Choroid plexus epithelial cell (primary cell): ENCODE data around the gene DNAH1.
A peak's percentile ranks its signal among the peaks of the same experiment; 100 is the strongest.

ENCODE experiments used
- DNase-seq: peaks from one replicate; pipeline ENCODE4 v3.0.0-alpha.2; 2010; ENCODE audit warnings: low read depth
- H3K4me3 ChIP-seq: 2 replicates; pipeline ENCODE4 v1.5.1; 2011; ENCODE audit warnings: low read depth, mild to moderate bottlenecking, control low read depth, low read length, moderate library complexity
- CTCF ChIP-seq: conservative IDR thresholded peaks from 2 replicates; pipeline ENCODE4 v1.5.1; 2011; ENCODE audit warnings: low read depth, mild to moderate bottlenecking, control low read depth, inconsistent platforms, low read length, moderate library complexity

The DNAH1 gene

DNA sequence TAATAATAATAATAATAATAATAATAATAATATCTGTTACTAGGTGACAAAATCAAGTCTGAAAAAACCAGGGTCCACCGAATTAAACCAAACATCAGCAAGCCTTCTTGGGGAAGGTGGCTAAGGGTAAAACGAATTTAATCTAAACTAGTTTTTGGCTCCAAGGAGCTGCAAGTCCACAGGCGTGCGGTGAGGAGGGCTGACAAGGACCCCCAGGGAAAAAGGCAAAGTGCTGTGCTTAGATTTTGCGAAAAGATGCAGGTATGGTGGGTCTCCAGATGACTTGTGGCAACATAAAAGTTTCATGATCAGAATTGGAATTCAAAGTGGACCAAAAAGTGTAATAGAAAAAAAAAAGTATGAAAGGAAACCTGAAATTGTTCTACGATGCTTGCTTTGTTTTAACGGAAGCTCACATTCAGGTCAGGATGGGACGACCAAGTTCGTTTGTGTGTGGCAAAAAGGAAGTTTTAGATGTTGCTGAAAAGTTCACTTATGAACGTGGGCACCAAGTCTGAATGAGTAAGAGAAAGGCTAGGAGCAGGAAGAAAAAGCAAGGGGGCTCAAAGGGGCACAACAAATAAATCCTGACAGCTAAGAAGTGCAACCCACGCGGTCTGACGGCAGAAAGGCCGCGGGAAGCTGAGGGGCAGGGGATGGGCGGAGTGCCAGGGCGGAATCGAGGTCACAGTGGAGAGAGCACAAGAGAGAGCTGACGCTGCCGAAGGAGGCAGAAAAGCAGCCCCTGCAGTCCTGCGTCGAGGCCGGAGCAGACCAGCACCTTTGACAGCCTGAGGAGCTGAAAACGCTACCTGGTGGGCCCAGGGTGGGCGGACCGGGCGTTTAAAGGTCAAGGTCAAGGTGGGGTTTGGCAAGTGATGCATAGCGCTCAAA is 38.8 kb upstream of the DNAH1 start:
- H3K4me3 ChIP-seq: peak overlapping the region; percentile 97
- TF ChIP-seq CTCF: no peak
- DNase-seq: peak; percentile 78

- DNase-seq: peak; percentile 50
- H3K4me3 ChIP-seq: peak overlapping the region; percentile 97
- peak; percentile 50 for TF ChIP-seq CTCF
Observed at GRCh38 chr3:52277972-52278509, 38.1 kb upstream of the DNAH1 start.

DNA sequence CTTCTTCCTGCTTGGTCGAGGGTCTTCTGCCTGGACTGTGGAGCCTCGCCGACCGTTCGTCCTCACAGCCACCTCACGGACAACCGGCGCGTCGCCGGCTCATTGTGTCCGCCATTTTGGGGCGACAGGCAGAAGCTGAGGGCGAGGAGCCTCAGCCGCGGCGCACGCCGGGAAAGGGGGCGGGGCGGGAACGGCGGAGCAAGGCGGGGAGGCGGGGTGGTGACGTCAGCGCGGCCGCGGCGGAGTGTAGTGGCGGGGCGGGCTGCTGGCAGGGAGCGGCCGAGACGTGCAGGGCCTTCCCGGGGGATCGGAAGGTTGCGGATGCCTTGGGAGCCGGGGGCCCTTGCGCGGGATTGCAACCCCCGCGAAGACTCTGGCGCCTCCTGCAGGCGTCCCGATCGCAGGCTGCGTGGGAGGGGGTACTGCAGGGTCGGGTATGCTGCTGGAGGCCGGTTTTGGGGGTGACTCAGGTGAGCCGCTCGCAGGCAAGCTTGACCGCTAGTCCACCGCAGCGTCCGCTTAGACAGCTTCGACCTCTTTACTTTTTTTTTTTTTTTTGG is 37.5 kb upstream of the DNAH1 start, which contains the start of gene WDR82:
TSS of gene WDR82 (minus strand) at position 140 of the 560 bp plus-strand sequence. CDS start 288 bp downstream, outside the sequence.
- TF ChIP-seq CTCF: peak; percentile 64
- peak; percentile 95 for DNase-seq
- H3K4me3 ChIP-seq: peak within 1 kb of the TSS; percentile 97

- no peak for TF ChIP-seq CTCF
Observed at GRCh38 chr3:52279596-52279995, 36.5 kb upstream of the DNAH1 start.

DNA sequence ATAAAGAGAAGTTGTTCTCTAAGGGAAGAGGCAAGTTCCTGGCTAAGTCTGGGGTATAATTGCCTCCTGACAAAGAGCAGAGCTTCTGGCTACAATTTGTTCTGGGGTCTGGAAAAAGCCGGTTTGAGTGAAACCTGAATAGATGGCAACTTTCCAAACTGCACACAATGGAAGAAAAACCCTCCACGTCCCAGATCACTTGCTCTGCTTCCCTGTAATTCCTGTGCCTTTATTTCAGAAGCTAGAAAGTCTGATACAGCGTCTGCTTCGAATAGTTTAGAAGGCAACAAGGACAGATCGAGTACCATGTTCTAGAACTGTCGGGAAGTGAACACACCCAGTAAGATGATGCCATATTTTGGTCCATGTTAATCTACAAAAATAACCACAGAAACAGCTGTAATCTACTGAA is 36.1 kb upstream of the DNAH1 start:
- peak; percentile 51 for DNase-seq
- no peak overlapping the region for H3K4me3 ChIP-seq
- TF ChIP-seq CTCF: no peak

More at GRCh38 chr3:52279596-52279995, 36.5 kb upstream of the DNAH1 start:
- no peak for DNase-seq
- no peak overlapping the region for H3K4me3 ChIP-seq

DNA sequence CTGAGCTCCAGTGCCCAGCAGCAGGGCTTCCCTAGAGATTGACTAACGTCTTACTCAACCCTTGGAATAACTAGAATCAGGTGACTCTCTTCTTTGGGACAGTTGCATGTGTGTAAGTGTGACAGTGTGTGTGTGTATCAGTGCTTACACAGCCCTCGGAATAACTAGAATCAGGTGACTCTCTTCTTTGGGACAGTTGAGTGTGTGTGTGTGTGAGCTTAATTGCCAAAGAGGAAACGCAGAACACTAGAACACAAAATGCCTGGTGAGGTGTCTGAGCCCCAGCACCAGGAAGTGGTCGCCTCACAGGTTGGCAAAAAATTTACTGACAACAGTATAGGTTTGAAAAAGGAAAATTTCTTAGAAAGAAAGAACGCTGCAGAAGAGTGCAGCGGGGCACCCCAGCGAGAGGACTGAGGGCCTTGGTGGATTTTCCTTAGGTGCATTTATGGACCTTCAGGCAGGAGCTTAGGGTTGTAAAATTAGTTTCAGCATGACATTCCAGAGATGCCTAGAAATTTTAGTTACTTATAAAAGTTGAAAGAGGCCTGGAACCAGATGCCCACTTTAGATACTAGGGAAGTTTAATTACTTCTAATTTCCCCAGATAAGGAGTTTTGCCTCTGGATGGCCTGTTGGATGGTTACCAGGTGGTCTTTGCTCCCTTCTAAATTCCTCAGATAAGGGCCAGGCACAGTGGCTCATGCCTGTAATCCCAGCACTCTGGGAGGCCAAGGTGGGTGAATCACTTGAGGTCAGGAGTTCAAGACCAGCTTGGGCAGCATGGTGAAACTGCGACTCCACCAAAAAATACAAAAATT is 33.9 kb upstream of the DNAH1 start:
- DNase-seq: no peak
- no peak overlapping the region for H3K4me3 ChIP-seq

More for the DNA sequence above, 33.9 kb upstream of the DNAH1 start:
- no peak for TF ChIP-seq CTCF
